Left hindlimb (tissue), 1 donor: ENCODE results near the gene PRKAR1B.

ENCODE experiments used
- DNase-seq: peaks from one replicate; pipeline ENCODE4 v3.0.0-alpha.2; 2018

Gene PRKAR1B

GRCh38 chr7:503575-504111, 223.4 kb downstream of the PRKAR1B start:
- DNase-seq = no peak

- no peak for DNase-seq
Measured at GRCh38 chr7:502296-502695, 224.8 kb downstream of the PRKAR1B start.

GRCh38 chr7:501526-501925, 225.6 kb downstream of the PRKAR1B start:
- DNase-seq = no peak

GRCh38 chr7:500521-501420, 226.3 kb downstream of the PRKAR1B start:
- no peak for DNase-seq

GRCh38 chr7:499853-500485, 227.1 kb downstream of the PRKAR1B start:
- no peak for DNase-seq
